HEK293 (cell line): Measurements from ENCODE around the gene CDRT15L2.
A peak's percentile ranks its signal among the peaks of the same experiment; 100 is the strongest.
"Not testable (repeated sequence)": the region's sequence is repeated elsewhere in the genome, so short reads cannot be mapped to it uniquely, and the experiment has no call there.

Experiments
- CTCF ChIA-PET: fragments of 350-600 bp; formaldehyde crosslinking; extraction: SDS; loops from one replicate; lab custom pipeline; 2021; ENCODE audit warnings: antibody characterized with exemption; lab: Yijun Ruan, JAX
- POLR2A ChIA-PET: fragments of 300-600 bp; formaldehyde crosslinking; extraction: SDS; loops from one replicate; lab custom pipeline; 2020; ENCODE audit warnings: antibody characterized with exemption, inconsistent platforms; lab: Yijun Ruan, JAX
- H3K27ac ChIP-seq: fragments of 200-500 bp; sonication (Bioruptor generic); 2 replicates; pipeline ENCODE4 v1.5.1; 2014; ENCODE audit warnings: low read depth, low read length, control low read depth, inconsistent platforms; ENCODE audit errors: extremely low read depth
- H3K36me3 ChIP-seq, 2 experiments: fragments of 200-500 bp in 1 of 2; sonication (Bioruptor generic) in 1 of 2; 1 replicate in 1 of 2; 2 replicates in 1 of 2; pipeline ENCODE4 v1.5.1; 2014 to 2017; ENCODE audit warnings: inconsistent platforms in 2 of 2, low read length in 2 of 2; ENCODE audit not compliant: control insufficient read depth in 2 of 2, insufficient read depth in 1 of 2
- H3K4me1 ChIP-seq: fragments of 200-500 bp; sonication (Bioruptor generic); 2 replicates; pipeline ENCODE4 v1.5.1; 2014; ENCODE audit warnings: mild to moderate bottlenecking, low read length, inconsistent platforms; ENCODE audit not compliant: control insufficient read depth, insufficient read depth
- H3K4me3 ChIP-seq: 2 replicates; pipeline ENCODE4 v1.5.1; 2011; ENCODE audit warnings: low read depth, mild to moderate bottlenecking, control low read depth, low read length, moderate library complexity
- H3K9me3 ChIP-seq: fragments of 200-500 bp; sonication (Bioruptor generic); 2 replicates; pipeline ENCODE4 v1.5.1; 2014; ENCODE audit warnings: low read depth, low read length, inconsistent platforms; ENCODE audit not compliant: control insufficient read depth, insufficient read depth
- IKZF3 ChIP-seq: fragments of 450-650 bp; IDR thresholded peaks from 2 replicates; pipeline ENCODE4 v1.5.0; 2018; ENCODE audit warnings: missing biosample characterization, mild to moderate bottlenecking, missing genetic modification characterization, moderate library complexity
- SP2 ChIP-seq: fragments of 450-650 bp; formaldehyde crosslinking; IDR thresholded peaks from 2 replicates; pipeline ENCODE4 v1.5.1; 2016; ENCODE audit warnings: missing biosample characterization, missing genetic modification characterization
- ZNF341 ChIP-seq: fragments of 450-650 bp; formaldehyde crosslinking; IDR thresholded peaks from 2 replicates; pipeline ENCODE4; 2016; ENCODE audit warnings: low read depth, missing biosample characterization, missing genetic modification characterization
- ZNF366 ChIP-seq: fragments of 450-650 bp; formaldehyde crosslinking; conservative IDR thresholded peaks from 2 replicates; pipeline ENCODE4 v1.5.1; 2016; ENCODE audit warnings: missing biosample characterization, missing genetic modification characterization
- ZNF398 ChIP-seq: fragments of 450-650 bp; formaldehyde crosslinking; IDR thresholded peaks from 2 replicates; pipeline ENCODE4 v1.5.1; 2017; ENCODE audit warnings: missing biosample characterization, missing genetic modification characterization
- ZNF76 ChIP-seq: fragments of 450-650 bp; formaldehyde crosslinking; IDR thresholded peaks from 2 replicates; pipeline ENCODE4; 2016; ENCODE audit warnings: low read depth, missing biosample characterization, missing genetic modification characterization, borderline replicate concordance
- TF ChIP-seq, protein P1 (sequence below): fragments of 450-650 bp; formaldehyde crosslinking; optimal IDR thresholded peaks from 2 replicates; pipeline ENCODE3; 2016; ENCODE audit warnings: missing biosample characterization, mild to moderate bottlenecking, missing genetic modification characterization

Gene CDRT15L2

GRCh38 chr17:20579424-20579823, at the start of gene CDRT15L2:
CDRT15L2 (plus strand) TSS chr17:20579724; CDS start chr17:20579744, 20 bp downstream.
- H3K4me3 ChIP-seq, H3K4me1 ChIP-seq, H3K9me3 ChIP-seq, H3K36me3 ChIP-seq, POLR2A ChIA-PET, CTCF ChIA-PET, H3K27ac ChIP-seq: not testable (repeated sequence)

GRCh38 chr17:20530104-20530503, 49.4 kb upstream of the CDRT15L2 start:
- H3K4me3 ChIP-seq, H3K27ac ChIP-seq, H3K36me3 ChIP-seq, POLR2A ChIA-PET, H3K4me1 ChIP-seq, H3K9me3 ChIP-seq, CTCF ChIA-PET: not testable (repeated sequence)

DNA sequence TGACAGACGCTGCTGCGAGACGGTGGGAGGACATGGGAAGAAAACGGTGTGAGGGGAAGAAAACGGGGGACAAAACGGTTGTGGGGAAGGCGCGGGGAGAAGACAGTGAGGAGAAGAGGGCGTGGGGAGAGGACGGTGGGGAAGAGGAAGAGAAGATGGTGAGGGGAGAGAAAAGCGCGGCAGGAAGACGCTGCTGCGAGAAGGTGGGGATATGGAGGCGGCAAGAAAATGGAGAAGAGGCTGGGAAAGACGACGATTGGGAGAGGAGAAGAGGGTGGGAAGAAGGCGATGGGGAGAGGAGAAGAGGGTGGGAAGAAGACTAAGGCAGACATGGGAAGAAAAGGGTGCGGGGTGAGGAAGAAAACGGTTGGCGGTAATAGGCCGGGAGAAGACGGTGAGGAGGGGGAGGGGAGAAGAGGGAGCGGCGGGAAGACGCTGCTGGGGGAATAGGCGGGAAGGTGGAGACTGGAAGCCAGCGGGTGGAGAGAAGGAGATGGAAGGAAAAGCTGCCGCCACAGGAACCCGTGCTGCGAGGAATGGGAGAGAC, 46.9 kb upstream of the CDRT15L2 start:
- Histone ChIP-seq H3K4me3 (peak overlapping the region; percentile 45), H3K27ac (peak overlapping the region; percentile 79)

DNA sequence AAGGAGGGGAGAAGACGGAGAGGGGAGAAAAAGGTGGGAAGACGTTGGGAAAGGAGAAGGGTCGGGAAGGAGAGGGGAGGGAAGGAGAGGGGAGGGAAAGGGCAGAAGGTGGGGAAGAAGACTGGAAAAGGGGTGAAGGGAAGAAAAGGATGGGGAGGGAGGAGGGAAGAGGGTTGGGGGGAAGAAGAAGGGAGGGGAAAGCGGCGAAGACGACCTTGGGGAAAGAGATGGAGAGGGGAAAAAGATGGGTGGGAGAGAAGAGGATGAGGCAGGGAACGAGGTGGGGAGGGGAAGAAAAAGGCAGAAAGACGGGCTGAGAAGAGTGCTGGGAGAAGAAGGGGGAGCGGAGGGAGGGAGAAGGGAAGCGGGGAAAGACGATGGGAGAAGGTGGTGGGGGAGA, 46.3 kb upstream of the CDRT15L2 start:
- H3K9me3 ChIP-seq, H3K4me1 ChIP-seq, H3K36me3 ChIP-seq, POLR2A ChIA-PET, CTCF ChIA-PET: not testable (repeated sequence)
- Histone ChIP-seq H3K27ac (peak overlapping the region; percentile 66; the same call in 1 of the 2 replicates), H3K4me3 (peak overlapping the region; percentile 45)
- TF ChIP-seq ZNF341 (tag by site-specific recombination) (peak; percentile 52; the same call in 1 of the 2 replicates), ZNF398 (tag by site-specific recombination) (peak; percentile 81), IKZF3 (tag by site-specific recombination) (0 out of 2 replicates have a peak, but pooled peaks have one; percentile 11), ZNF76 (tag by site-specific recombination) (peak; percentile 64), SP2 (tag by site-specific recombination) (peak; percentile 50), ZNF366 (tag by site-specific recombination) (peak; percentile 57; the same call in 1 of the 2 replicates)

More for the DNA sequence above, 46.9 kb upstream of the CDRT15L2 start:
- H3K36me3 ChIP-seq, H3K9me3 ChIP-seq, CTCF ChIA-PET, POLR2A ChIA-PET, H3K4me1 ChIP-seq: not testable (repeated sequence)
- TF ChIP-seq, protein P1, sequence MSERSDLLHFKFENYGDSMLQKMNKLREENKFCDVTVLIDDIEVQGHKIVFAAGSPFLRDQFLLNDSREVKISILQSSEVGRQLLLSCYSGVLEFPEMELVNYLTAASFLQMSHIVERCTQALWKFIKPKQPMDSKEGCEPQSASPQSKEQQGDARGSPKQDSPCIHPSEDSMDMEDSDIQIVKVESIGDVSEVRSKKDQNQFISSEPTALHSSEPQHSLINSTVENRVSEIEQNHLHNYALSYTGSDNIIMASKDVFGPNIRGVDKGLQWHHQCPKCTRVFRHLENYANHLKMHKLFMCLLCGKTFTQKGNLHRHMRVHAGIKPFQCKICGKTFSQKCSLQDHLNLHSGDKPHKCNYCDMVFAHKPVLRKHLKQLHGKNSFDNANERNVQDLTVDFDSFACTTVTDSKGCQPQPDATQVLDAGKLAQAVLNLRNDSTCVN (tag by site-specific recombination), result peak; percentile 6

GRCh38 chr17:20534711-20535550, 44.6 kb upstream of the CDRT15L2 start:
- POLR2A ChIA-PET, CTCF ChIA-PET: not testable (repeated sequence)

DNA sequence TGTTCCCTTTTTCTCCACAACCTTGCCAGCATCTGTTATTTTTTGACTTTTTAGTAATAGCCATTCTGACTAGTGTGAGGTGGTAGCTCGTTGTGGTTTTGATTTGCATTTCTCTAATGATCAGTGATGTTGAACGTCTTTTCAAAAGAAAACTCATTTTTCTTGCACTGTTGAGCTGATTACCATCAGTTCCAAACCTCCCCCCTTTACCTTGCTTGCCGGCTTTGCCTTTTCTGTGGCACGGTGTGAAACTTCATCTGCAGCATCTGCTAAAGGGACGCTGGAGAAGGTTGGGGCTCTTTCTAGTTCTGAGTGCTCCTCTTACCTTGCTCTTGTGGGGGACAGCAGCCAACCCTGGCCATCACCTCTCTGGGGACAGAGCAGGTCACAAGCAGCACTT, 39.1 kb upstream of the CDRT15L2 start:
- H3K27ac ChIP-seq, H3K36me3 ChIP-seq, H3K9me3 ChIP-seq, CTCF ChIA-PET, H3K4me3 ChIP-seq, POLR2A ChIA-PET, H3K4me1 ChIP-seq: not testable (repeated sequence)

More at GRCh38 chr17:20534711-20535550, 44.6 kb upstream of the CDRT15L2 start:
- H3K4me1 ChIP-seq, H3K27ac ChIP-seq, H3K36me3 ChIP-seq, H3K4me3 ChIP-seq, H3K9me3 ChIP-seq: not testable (repeated sequence)

- H3K27ac ChIP-seq, H3K36me3 ChIP-seq, POLR2A ChIA-PET, H3K4me1 ChIP-seq, CTCF ChIA-PET, H3K4me3 ChIP-seq, H3K9me3 ChIP-seq: not testable (repeated sequence)
These were observed 38.7 kb upstream of the CDRT15L2 start for GRCh38 chr17:20540865-20541264.

- H3K27ac ChIP-seq, H3K9me3 ChIP-seq, CTCF ChIA-PET, H3K36me3 ChIP-seq, H3K4me1 ChIP-seq, H3K4me3 ChIP-seq, POLR2A ChIA-PET: not testable (repeated sequence)
These were observed 37.5 kb upstream of the CDRT15L2 start for GRCh38 chr17:20541853-20542546.
